ENCODE results near the gene AK5.

Gene AK5

DNA sequence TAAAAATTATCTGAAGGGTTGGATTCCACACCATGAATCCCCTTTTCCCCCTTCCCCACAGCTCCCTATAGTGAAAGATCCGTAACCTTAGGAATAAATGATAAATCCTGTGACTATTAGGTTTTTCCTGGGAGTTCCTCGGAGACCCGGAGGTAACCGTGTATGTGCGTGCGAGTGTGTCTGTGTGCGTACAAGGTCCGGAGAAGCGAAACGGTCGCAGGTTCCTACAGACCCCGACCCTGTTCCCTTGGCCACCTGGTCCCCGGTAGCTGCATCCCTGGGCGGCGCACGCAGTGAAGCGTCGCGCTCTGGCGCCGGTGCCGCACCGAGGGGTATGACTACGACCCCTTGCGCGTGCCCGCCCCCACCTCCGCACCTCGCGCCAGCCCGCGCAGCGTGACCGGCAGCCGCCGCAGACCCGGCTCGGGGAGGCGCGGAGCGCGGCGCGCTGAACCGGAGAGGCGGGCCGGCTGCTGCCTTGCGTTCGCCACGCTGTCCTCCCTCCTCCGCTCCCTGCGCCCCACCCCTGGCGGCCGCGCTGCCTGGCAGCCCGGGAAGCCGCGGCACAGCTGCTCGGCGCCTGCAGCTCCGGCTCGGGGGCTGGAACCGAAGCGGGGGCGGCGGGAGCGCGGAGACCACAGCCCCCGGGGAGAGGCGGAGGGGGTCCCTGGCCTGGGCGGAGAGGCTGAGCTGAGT, at the start of gene AK5:
Gene AK5 (plus strand): TSS at position 529 of the 696 bp plus-strand sequence. CDS start 295 bp downstream, outside the sequence.
- no peak for DNase-seq (ENCODE audit: low spot score)

DNA sequence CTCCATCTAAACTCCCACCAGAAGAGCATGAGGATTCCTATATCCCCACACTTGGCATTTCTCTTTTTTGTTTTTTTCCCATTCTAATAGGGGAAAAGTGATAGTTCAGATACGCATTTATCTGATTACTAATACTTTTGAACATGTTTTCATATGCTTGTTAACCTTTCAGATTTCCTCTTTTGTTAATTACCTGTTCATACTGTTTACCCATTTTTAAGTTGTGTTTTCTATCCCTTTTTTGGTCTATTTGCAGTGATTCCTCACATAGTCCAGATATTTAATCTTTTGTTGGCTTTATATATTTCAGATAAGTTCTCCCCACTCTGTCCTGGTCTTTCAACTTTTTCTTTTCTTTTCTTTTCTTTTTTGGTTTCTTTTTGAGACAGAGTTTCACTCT, 49.0 kb upstream of the AK5 start:
- DNase-seq (ENCODE audit: low spot score): no peak

DNA sequence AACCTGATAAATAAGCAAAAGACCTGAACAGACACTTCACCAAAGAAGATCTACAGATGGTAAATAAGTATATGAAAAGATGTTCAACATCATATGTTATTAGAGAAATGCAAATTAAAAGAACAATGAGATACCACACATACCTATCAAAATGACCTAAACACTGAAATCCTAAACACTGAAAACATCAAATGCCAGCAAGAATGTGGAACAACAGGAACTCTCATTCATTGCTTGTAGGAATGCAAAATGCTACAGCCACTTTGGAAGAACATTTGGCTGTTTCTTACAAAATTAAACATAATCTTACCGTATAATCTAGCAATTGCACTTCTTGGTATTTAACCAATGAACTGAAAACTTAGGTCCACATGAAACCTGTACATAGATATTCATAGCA, 47.7 kb upstream of the AK5 start:
- no peak for DNase-seq (ENCODE audit: low spot score)

DNA sequence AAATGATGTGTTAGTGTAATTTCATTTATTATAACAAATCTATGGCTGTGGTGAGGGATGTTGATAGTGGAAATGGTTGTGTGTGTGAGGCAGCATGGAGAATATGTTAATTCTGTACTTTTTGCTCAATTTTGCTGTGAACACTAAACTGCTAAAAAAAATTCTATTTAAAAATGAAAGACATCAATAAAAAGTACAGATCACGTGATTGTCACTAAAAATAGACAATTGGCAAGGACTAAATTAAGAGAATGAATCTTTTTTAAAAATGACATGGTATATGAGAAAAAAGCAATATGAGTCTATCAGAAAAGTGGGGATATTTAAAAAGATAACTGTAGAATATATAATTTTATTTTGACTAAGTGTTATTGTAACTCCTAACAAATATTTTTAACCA, 46.9 kb upstream of the AK5 start:
- no peak for DNase-seq (ENCODE audit: low spot score)

DNA sequence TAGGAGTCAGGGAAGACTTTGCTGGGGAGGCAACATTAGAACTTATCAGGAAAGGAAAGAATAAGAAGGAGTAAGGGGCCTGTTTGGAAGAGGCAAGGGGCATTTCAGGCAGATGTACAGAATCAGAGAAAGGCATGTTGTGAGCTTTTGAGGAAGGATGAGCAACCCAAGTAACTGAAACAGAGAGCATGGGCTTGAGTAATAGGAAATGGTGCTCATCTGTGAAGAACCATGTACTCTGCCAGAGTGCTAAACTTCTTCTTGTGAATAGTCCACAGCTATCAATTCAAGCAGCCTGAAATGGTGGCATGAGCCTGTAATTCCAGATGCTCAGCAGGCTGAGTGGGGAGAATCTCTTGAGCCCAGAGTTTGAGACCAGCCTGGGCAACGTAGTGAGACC, 43.4 kb upstream of the AK5 start:
- DNase-seq (ENCODE audit: low spot score): no peak

- DNase-seq (ENCODE audit: low spot score): no peak
Observed at GRCh38 chr1:77239311-77239710, 42.5 kb upstream of the AK5 start.

GRCh38 chr1:77245830-77246229, 36.0 kb upstream of the AK5 start:
- DNase-seq (ENCODE audit: low spot score): no peak

DNA sequence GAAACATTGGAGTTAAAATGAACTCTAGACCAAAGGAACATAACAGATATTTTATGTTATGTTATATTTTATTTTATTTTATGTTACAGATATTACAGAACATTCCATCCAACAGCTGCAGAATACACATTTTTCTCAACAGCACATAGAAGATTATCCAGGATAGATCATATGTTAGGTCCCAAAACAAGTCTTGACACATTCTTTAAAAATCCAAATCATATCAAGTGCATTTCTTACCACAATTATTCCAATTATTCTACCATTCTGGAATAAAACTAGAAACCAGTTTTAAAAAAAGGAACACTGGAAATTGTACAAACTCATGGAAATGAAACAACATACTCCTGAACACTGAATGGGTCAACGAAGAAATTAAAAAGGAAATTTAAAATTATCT, 31.7 kb upstream of the AK5 start:
- no peak for DNase-seq (ENCODE audit: low spot score)

DNA sequence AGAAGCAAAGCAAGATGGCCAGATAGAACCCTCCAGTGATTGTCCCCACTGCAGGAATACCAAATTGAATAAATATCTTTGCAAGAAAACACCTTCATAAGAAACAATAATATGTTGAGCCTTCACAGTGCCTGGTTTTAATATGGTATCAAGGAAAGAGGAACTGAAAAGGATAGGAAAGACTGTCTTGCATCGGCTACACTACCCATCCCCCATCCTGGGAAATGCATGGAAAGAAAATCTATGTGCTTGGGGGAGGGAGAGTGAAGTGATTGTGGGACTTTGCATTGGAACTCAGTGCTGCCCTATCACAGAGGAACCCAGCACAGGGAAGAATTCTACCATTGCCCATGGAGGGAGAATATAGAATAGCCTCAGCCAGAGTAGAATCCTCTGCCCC, 28.6 kb upstream of the AK5 start:
- no peak for DNase-seq (ENCODE audit: low spot score)

- no peak for DNase-seq (ENCODE audit: low spot score)
Observed at GRCh38 chr1:77263708-77264107, 18.1 kb upstream of the AK5 start.

GRCh38 chr1:77265180-77265579, 16.6 kb upstream of the AK5 start:
- no peak for DNase-seq (ENCODE audit: low spot score)

DNA sequence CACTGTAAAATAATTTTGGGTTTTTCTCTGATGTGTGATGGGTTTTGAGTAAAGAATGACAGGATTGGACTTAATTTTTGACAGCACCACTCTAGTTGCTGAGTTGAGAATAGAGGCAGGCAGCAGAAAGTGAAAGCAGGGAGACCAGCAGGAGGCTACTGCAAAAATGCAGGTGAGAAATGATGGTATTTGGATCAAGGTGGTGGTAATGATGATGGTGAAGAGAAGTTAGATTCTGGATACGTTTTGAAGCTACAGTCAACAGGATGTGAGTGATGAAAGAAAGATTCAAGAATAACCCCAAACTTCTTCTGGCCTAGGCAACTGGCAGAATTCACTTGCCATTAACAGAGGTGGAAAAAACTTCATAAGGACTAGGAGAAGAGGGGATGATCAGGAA, 14.8 kb upstream of the AK5 start:
- DNase-seq (ENCODE audit: low spot score): no peak

DNA sequence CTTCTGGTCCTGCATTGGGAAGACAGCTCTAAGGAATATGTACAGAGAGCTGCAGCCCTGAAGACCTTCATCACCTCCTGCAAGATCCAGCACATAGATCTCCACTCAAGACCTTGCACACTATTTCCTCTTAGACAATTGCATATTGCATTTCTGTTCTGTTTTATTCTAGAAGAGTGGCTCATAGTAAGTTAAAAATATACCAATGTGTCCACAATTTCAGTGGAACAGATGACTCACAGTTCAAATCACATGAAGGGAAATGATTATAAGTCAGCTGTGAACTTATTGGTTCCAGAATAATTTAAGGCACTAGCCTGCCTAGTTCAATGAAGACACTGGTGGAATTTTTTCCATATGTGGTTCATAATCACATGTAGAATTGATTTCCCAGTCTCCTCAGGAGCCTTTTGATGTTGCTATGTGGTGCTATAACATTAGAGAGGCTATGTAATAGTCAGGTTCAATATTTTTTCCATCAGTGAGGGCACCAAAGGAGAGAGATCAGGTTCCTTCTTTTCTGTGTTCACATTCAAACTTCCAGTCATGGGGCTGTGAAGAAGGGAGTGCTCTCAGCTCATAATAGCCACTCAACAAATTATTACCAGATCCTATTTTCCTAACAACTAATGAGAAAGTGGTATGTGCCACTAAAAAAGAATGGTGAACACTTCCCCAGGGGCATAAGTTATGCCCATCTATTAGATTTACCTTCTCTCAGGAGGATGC, 9.8 kb upstream of the AK5 start:
- DNase-seq (ENCODE audit: low spot score): no peak

DNA sequence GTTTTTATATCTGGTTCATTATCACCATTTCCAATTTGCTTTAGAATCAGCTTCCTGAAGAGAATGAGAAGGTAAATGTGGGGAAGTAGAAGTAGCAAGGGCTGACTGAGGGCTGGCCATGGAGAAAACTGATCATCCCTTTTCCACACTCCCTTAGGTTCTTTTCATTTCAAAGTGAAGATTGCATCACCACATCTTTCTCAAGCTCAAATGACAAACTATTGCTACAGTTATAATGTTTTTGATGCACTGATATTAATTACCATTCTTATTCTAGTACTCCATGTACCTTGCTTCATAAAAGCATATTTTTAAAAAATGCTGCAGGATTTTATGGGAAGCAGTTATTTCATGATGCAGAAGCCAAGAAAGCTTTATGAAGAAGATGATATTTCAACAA, 7.9 kb upstream of the AK5 start:
- DNase-seq (ENCODE audit: low spot score): no peak

DNA sequence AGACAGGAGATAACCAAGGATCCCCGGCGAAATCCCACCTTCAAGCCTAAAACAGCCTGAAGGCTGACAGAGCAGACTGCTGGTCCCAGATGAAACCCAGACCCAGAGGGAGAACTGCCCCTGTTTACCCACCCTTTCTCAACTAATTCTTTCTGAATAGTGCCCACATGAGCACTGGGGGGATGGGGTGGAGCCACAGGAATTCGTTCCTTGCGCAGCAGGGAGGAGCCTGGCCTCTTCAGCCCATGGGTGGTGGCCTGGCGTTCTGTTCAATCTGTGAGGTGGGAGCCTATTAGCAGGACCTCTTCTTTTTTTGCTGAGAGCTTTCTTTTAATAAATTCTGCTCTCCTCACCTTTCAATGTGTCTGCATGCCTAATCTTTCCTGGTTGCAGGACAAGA, 6.6 kb upstream of the AK5 start:
- DNase-seq (ENCODE audit: low spot score): no peak

- DNase-seq (ENCODE audit: low spot score): no peak
Observed at GRCh38 chr1:77276941-77277340, 4.9 kb upstream of the AK5 start.

- peak; percentile 9 for DNase-seq (ENCODE audit: low spot score)
Observed at GRCh38 chr1:77279929-77280328, 1.9 kb upstream of the AK5 start.

DNA sequence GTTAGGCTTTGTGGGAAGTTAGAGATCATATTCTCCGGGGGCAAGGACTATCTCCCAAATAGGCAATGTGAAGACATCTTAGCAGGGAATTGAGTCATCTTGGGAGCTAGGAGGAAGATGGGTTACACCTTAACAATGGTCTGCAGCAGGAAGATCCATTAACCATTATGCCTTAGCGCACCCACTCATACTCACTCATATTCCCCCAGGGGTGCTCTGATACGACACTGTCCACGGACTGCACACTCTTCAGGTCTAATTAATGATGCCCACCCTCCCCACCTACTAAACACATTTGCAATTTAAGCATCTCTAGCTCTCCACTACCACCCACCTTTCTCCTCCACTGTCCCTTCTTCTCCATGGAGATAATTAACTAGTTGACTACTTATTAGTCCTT, 857 bp upstream of the AK5 start:
- DNase-seq (ENCODE audit: low spot score): no peak

GRCh38 chr1:77282187-77282865, 507 bp downstream of the AK5 start:
- no peak for DNase-seq (ENCODE audit: low spot score)

DNA sequence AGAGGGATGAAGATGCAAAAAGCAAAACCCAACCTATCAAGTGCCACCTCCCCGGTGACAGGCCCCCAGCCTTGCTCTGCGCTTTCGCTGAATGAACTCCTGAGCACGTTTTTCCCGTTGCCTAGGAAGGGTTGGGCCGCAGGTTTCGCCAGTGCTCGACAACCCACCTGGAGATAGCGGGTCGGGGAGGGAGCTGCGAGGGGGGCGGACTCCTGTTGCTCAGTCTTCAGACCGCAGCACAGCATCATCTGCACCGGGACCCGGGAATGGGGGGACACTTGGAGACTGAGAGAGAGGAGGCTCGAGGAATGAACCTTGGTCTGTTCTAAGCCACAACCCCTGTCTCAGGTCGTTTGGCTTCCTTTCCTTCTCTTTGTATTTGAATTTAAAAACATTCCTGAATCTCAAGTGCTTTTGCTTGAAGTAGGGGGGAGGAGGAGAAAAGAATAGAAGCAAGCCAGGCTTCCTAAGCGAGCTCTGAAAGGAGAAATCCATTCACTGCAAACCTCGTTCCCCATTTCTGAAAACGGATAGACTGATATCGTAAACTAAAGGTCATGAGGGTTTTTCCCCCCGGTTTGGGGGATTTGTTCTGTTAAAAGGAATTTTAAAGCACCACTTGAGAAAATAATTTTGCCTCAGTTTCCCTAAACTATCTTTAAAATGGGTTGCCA, 1.2 kb downstream of the AK5 start:
- DNase-seq (ENCODE audit: low spot score): no peak

GRCh38 chr1:77283701-77284425, 2.0 kb downstream of the AK5 start:
- no peak for DNase-seq (ENCODE audit: low spot score)

- no peak for DNase-seq (ENCODE audit: low spot score)
Observed at GRCh38 chr1:77287535-77287934, 5.7 kb downstream of the AK5 start.
